HG03196 (cell line): Measurements from ENCODE around the gene DNASE1L2.

Experiments
- ATAC-seq: cut with Tn5 transposase; IDR thresholded peaks from one replicate; pipeline ENCODE4 v1.9.1; 2021; ENCODE audit not compliant: unreplicated experiment

The DNASE1L2 gene, protein sequence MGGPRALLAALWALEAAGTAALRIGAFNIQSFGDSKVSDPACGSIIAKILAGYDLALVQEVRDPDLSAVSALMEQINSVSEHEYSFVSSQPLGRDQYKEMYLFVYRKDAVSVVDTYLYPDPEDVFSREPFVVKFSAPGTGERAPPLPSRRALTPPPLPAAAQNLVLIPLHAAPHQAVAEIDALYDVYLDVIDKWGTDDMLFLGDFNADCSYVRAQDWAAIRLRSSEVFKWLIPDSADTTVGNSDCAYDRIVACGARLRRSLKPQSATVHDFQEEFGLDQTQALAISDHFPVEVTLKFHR

DNA sequence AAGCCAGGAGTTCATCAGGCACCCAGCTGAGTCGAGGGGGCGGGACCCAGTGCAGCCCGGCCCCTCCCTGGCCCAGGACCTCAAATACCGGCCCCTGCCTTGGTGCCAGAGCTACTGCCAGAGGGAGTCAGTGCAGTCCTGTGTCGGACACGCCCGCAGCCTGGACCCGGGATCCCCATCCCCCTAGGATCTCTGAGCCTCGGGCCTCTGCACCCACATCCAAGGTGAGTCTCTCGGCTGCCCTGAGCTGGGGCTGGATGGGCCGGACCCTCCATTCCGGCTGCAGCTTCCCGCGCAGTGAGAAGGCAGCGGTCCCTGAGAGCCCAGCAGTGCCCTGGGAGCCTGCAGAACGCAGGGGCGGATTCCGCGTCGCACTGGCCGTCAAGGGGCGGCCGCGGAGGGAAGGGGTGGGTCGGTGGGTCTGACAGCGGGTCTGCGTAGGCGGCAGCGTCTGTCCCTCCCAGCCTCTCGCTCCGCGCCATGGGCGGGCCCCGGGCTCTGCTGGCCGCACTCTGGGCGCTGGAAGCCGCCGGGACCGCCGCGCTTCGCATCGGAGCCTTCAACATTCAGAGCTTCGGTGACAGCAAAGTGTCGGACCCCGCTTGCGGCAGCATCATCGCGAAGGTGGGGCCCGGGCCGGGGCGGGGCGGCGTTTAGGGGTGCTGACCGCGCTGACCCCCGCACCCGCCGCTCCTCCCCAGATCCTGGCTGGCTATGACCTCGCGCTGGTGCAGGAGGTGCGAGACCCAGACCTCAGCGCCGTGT is at the start of gene DNASE1L2:
Gene DNASE1L2 (plus strand): TSS at position 108 of the 765 bp plus-strand sequence. CDS start 373 bp downstream, at position 481.
- no peak for ATAC-seq

DNA sequence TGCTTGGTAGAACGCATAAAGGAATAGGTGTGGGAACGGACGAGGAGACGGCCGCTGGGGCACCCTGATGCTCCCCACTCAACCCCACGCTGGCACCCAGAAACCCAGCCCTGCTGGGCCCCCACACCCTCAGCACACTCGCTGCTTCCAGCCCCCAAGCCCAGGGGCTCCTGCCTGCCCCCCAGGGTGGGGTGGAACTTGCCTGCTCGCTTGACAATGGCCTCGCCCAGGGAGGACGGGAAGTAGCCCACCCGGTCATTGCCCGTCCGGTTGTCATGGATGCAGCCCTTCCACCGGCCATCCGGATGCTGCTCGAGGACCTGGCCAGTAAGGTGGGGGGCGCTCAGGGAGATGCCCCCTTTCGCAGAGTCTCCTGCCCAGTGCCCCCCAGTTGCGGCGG is 49.7 kb upstream of the DNASE1L2 start:
- ATAC-seq: no peak

DNA sequence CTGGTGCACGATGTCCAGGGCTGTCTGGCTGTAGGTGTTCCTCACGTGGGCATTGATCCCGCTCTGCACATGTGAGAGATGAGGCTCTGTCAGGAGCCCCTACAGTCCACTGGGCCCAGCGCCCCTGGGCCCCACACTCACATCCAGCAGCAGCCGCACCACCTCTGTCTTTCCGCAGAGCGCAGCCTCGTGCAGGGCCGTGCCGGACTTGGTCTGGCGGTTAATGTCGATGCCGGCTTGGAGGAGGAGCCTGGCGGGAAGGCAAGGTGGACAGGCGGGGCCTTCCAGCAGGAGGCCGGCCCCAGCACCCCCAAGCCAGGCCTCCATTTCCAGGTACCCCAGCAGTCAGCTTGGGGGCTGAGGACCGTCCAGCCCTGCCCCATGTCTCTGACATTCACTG is 49.0 kb upstream of the DNASE1L2 start:
- no peak for ATAC-seq

- ATAC-seq: no peak
Observed at GRCh38 chr16:2188395-2188794, 47.8 kb upstream of the DNASE1L2 start.

DNA sequence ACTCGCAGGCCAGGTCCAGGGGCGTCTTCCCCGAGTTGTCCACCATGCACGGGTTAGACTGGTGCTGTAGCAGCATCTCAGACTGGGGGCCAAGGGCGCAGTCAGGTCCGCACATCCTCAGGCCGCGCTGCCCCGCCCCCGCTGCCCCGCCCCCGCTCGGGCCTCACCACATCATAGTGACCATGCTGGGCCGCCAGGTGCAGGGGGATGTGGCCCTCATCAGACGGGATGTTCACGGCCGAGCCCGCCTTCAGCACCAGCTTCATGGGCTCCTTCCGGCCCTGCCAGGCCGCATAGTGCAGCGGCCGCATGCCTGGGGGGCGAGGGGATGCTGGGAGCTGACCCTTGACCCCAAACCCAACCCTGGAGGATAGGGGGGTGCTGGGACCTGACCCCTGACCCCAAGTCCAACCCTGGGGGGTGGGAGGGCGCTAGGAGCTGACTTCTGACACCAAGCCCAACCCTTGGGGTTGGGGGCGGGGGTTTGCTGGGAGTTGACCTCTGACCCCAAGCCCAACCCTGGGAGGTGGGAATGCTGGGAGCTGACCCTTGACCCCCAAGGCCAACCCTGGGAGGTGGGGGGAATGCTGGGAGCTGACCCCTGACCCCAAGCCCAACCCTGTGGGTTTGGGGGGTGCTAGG is 46.9 kb upstream of the DNASE1L2 start:
- ATAC-seq: no peak

- no peak for ATAC-seq
Observed at GRCh38 chr16:2190002-2190658, 46.1 kb upstream of the DNASE1L2 start.

DNA sequence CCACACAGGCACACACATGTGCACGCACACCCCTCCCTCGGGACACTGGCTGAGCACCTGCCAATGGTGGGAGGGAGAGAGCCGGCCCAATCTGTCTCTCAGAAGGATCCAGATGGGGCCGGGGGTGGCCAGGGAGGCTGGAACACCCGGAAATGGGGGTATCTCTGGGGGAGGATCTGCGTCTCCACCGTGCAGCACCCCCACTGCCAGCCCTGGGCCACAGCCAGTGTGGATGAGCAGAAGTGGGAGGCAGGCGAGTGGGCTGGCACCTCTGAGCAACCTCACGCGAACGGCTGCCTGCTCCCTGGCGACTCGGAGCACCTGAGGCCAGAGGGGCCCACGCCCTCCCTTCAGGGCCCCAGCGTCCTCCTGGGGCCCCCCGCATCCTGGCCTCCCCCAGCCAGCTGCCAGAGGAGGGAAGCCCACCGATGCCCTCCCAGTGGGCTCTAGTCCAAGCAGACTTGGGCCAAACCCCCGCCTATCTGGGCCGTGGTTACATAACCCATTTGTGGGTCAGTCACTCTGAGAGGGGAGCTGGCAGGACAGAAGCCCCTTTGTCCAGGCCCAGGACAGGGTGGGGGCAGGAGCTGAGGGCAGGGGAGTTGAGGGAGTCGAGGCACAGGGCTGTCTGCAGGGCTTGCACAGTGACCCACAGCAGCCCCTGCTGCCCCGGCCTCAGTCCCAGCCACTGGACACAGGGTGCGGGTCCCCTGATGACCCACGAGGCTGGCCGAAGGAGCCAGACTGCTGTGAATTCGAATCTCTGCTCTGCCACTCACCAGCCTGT is 45.4 kb upstream of the DNASE1L2 start:
- no peak for ATAC-seq

DNA sequence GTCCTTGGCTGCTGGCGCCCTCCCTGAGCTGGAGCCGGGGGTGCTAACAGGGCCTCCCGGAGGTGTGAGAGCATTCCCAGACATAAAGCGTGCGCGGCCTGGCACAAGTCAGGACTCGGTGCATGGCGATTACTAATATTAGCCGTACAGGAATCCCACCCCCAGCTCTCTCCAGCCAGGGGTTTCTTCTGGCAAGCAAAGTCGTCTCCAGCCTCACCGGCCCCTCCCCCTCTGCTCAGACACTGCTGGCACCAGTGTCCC is 44.9 kb upstream of the DNASE1L2 start:
- ATAC-seq: no peak

DNA sequence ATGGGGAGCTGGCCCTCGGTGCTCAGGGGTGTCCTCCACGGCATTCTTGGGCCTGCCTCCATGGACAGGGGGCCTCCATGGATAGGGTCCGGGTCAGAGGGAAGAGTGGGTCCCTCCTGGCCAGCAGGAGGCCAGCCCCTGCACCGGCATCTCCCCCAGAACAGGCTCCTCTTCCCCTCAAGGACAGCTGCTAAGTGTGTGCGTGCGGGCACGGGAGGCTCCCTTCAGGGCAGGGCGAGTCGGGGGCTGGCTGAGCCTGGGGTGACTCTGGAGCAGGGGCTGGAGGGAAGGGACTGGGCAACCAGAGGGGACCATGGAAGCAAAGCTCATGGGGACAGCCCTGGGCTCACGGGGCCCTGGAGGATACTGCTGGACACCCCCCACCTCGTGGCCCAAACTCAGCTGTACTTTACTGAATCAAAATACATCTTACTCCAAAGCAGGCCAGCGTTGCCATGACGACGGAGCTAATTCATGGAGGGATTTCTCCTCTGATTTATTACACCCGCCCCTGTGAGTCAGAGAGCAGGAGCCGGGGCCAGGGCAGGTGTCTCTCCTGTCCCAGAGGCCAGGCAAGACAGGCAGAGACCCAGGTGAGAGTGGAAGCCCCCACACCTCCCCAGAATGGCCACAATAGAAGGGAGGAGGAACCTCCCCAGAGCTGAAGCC is 41.9 kb upstream of the DNASE1L2 start:
- ATAC-seq: no peak

- ATAC-seq: no peak
Observed at GRCh38 chr16:2194852-2195321, 41.4 kb upstream of the DNASE1L2 start.

GRCh38 chr16:2195322-2196161 is 40.7 kb upstream of the DNASE1L2 start:
- no peak for ATAC-seq

DNA sequence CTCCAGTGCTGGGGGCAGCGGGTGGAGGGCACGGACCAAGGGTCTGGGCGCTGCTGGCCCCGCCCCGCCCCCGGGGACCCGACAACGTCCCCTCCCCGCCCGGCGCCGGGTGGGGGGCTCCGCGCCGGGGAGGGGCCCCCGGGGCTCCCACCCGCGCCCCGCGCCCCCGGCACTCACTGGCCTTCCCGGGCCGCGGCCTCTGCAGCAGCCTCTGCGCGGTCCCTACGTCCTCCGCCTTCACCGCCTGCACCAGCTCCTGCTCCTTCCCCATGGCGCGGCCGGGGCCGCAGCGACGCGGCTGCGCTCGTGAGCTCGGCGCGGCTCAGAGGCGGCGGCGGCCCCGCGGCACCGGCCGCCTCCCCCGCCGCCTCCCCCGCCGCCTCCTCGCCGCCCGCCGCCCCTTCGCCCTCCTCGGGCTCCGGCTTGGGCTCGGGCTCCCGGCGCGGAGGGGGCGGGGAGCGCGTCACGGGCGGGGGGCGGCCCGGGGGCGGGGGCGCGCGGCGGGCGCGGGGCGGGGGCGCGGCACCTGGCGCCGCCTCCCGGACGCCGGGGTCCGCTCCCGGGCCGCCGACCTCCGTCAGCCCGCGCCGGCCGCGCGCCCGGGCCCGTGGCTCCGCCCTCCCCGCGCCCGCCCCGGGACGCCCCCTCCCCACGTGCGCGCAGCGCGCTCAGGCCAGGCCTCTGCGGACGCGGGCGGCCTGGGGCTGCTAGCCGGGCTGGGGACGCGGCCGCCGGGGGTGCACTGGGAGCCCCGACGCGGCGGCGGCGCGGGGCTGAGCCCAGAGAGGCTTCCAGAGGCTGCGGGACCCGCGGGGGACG is 39.9 kb upstream of the DNASE1L2 start, which contains the start of gene CASKIN1:
Gene CASKIN1 (minus strand): TSS at position 444 of the 819 bp plus-strand sequence. CDS start 173 bp downstream, at position 271.
- no peak for ATAC-seq

DNA sequence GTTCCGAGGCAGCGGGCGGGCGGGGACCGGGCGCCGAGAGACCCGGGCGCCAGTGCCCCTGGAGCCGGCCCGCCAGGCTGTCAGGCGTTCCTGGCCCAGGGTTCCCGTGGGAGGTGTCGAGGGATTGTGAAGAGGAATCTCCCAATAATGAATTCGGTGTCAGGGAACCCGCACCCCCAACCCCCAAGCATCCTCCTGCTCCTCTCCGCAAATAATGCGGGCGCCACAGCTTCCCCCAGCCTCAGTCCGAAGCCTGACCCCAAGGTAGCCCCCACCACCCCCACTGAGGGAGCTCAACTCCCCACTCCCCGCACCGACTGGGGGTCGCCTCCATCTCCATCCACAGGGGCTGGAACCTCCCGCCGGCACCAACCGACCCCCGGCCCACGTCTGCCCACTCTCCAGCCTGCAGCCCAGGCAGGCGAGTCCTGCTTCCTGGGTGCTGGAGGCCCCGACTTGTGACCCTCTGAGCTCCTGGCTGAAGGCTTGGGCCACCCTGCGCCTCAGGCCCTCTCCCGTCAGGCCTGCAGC is 39.2 kb upstream of the DNASE1L2 start:
- ATAC-seq: no peak

- no peak for ATAC-seq
Observed at GRCh38 chr16:2197765-2198164, 38.5 kb upstream of the DNASE1L2 start.

- no peak for ATAC-seq
Observed at GRCh38 chr16:2198283-2198682, 38.0 kb upstream of the DNASE1L2 start.

DNA sequence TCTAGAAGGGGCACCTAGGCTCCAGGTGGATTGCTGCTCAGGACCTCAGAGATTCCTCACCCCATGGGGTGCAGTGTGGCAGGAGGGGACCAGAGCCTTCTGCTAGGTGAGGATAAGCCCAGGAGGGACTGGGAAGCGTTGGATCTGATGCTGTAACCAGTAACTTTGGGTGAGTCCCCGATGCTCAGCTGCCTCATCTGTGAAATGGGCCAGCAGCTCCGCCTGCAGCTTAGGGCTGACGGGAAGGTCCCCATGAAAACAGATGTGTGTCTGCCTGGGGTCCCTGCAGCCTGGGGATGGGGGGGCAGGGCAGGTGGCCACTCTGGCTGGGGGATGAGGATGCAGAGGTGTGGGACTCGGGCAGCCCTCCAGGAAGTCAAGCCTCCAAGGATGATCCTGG is 37.1 kb upstream of the DNASE1L2 start:
- ATAC-seq: no peak

- ATAC-seq: no peak
Observed at GRCh38 chr16:2199621-2200139, 36.6 kb upstream of the DNASE1L2 start.

GRCh38 chr16:2200313-2200712 is 35.9 kb upstream of the DNASE1L2 start:
- ATAC-seq: no peak
